Pancreas (tissue), 10 donors: ENCODE measurements around the gene CSHL1. TPM values are rescaled to one million over a fixed set of nuclear protein-coding genes. Genes with fewer than 3 reads are reported as not detected.

Source experiments
- ATAC-seq, 4 donors: fragments of 200-7000 bp; cut with Tn5 transposase; one replicate each; pipeline versions ENCODE4 v1.8.0 to v1.9.1; 2020; ENCODE audit warnings: mild to moderate bottlenecking in 4 of 4, moderate library complexity in 4 of 4
- DNase-seq, 6 donors: peaks; one replicate each; pipeline ENCODE4 v3.0.0-alpha.2; 2020
- FAIRE-seq: peaks from 2 replicates; lab custom pipeline; 2012; peaks lifted over from hg19 to GRCh38; lab: Jason Lieb, UNC
- H3K27ac ChIP-seq, 4 donors: fragments of 200-600 bp; sonication (generic); 1 replicate in 3 of 4; 2 replicates in 1 of 4; pipeline versions ENCODE4 v1.5.0 to v1.8.0; 2020
- H3K27me3 ChIP-seq, 4 donors: fragments of 200-600 bp; one replicate each; pipeline ENCODE4 v1.8.0; 2021
- H3K36me3 ChIP-seq, 3 donors: fragments of 200-600 bp; sonication (generic) in 1 of 3; one replicate each; pipeline versions ENCODE4 v1.5.0 to v1.8.0; 2020 to 2021
- H3K4me1 ChIP-seq, 3 donors: fragments of 200-600 bp; one replicate each; pipeline ENCODE4 v1.8.0; 2021
- H3K4me3 ChIP-seq, 4 donors: fragments of 200-600 bp; sonication (generic) in 2 of 4; one replicate each; pipeline versions ENCODE4 v1.5.0 to v1.8.0; 2020 to 2021
- H3K9me3 ChIP-seq, 4 donors: fragments of 200-600 bp; one replicate each; pipeline ENCODE4 v1.8.0; 2021
- CTCF ChIP-seq, 4 donors: fragments of 200-600 bp; sonication (generic) in 3 of 4; IDR thresholded peaks; one replicate each; pipeline versions ENCODE4 v1.5.0 to v1.8.0; 2021; ENCODE audit warnings: antibody characterized with exemption in 4 of 4
- WGBS, 2 donors: extraction: QIAGEN DNeasy Blood & Tissue Kit; methylation state at CpG; one replicate each; pipeline ENCODE4 v1.1.7; 2013; 5-methylcytosine and 5-hydroxymethylcytosine counted together
- intact Hi-C, 3 donors: fragments of 100-400 bp; cut with DNase I; formaldehyde crosslinking; loops; one replicate each; pipeline versions ENCODE4 v1.11.1 to v1.14.2; 2022
- polyA plus RNA-seq, 2 donors: library from polyadenylated mRNA; stranded (reverse); fragments of 200-250 nt; gene quantifications; one replicate each; pipeline ENCODE4 v1.2.3, GENCODE V29; 2013
- total RNA-seq, 6 donors: library from RNA; stranded (reverse); fragmentation: NEBNext Ultra II Directional in 4 of 6; extraction: Animal tissue kit (Norgen Biotek cat#: 25700) in 4 of 6; gene quantifications; one replicate each; pipeline versions ENCODE4 v1.2.1 to v1.2.4, GENCODE V29; 2021 to 2023
- donor health status: healthy with polysubstance abuse.
- donor health status: DM: no; HTN: no; CAD: no; lungs with moderate emphysema.
- donor health status: DM: no; HTN: no; CAD: no.
- donor health status: control.
- donor health status: control.
- donor health status: Bipolar disorder and iron deficiency.
- donor health status: DM: yes; HTN: yes; CAD: no.
- donor health status: DM: no; HTN: no; CAD: no.
- donor health status: DM: no; HTN: no; CAD: no.
- donor health status: DM: yes; HTN: yes; CAD: no.

CSHL1 gene
- total and polyA plus RNA-seq, 8 donors: not detected

DNA sequence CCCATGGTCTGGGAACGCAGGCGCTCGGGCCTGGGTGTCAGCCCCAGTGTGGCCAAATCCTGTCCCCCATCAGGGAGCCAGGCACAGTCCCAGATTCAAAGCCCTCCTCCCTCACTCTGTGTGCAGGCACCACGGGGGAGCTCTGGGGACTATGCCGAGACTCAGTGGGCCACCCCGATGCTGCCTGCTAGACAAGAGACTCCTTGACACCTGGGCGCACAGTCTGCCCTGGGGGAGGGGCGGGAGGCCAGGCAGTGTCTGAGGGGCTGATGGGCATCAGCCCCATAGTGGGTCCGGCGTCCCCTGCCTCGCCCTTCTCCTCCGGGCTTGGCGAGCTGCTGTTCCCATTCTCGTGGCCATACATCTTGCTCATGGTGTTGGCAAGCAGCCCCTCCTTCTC is 29.5 kb upstream of the CSHL1 start:
- ATAC-seq (no peak), DNase-seq (peak in 1 of 6 donors; percentile 58), FAIRE-seq (no peak)
- Histone ChIP-seq H3K4me3 (no peak overlapping the region), H3K27me3 (no peaks in the 10 kb centered on the region), H3K27ac (no peak overlapping the region), H3K36me3 (no peaks in the 10 kb centered on the region), H3K9me3 (no peaks in the 10 kb centered on the region), H3K4me1 (no peaks in the 10 kb centered on the region)
- no peak for TF ChIP-seq CTCF (IDR thresholded peaks at IDR 0.05)
- intact Hi-C loops: no loop called here
- WGBS, 2 donors: 85 to 93% methylated on average over 13 to 14 of the region's 14 CpGs

DNA sequence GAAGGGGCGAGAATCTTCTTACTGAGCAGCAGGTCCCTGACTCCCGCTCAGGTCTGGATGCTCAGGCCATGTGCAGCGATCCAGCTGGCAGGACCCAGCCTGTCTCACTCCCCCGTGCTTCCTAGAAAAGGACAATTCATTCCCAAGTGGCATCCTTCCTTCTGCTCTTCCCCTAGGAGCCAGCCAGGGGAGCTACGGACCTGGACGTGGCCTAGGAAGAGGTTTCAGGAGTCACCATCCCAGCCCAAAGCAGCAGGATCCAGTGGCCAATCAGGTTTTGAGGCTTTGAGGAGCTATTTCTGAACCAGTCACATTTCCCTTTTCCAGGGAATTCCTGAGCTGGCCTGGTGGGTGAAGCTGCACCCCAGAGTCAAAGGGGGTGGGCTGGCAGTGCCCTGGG is 28.8 kb upstream of the CSHL1 start:
- no peak for FAIRE-seq
- H3K9me3 ChIP-seq: no peaks in the 10 kb centered on the region
- 76 to 86% methylated on average over 6 of the region's 6 CpGs for WGBS, 2 donors
- peak in 1 of 6 donors; percentile 18 for DNase-seq
- TF ChIP-seq CTCF (IDR thresholded peaks at IDR 0.05): no peak
- no peak overlapping the region for H3K27ac ChIP-seq
- no peaks in the 10 kb centered on the region for H3K36me3 ChIP-seq
- intact Hi-C loops: no loop called here
- H3K27me3 ChIP-seq: no peaks in the 10 kb centered on the region
- no peak for ATAC-seq
- H3K4me3 ChIP-seq: no peak overlapping the region
- no peaks in the 10 kb centered on the region for H3K4me1 ChIP-seq

GRCh38 chr17:63939401-63939800 is 28.3 kb upstream of the CSHL1 start:
- ATAC-seq (no peak), DNase-seq (peak in 2 of 6 donors; percentile 5 to 16), FAIRE-seq (no peak)
- WGBS, 2 donors: 88 to 89% methylated on average over 9 of the region's 9 CpGs
- intact Hi-C loops: no loop called here
- H3K27ac ChIP-seq: no peak overlapping the region
- no peak for TF ChIP-seq CTCF (IDR thresholded peaks at IDR 0.05)
- H3K4me1 ChIP-seq: no peaks in the 10 kb centered on the region
- H3K27me3 ChIP-seq: no peaks in the 10 kb centered on the region
- H3K4me3 ChIP-seq: no peak overlapping the region
- no peaks in the 10 kb centered on the region for H3K9me3 ChIP-seq
- no peaks in the 10 kb centered on the region for H3K36me3 ChIP-seq

- DNase-seq (peak in 2 of 6 donors; percentile 4 to 22), ATAC-seq (no peak), FAIRE-seq (no peak)
- no peaks in the 10 kb centered on the region for H3K9me3 ChIP-seq
- no peak overlapping the region for H3K27ac ChIP-seq
- H3K4me3 ChIP-seq: no peak overlapping the region
- WGBS, 2 donors: 91 to 95% methylated on average over 4 of the region's 4 CpGs
- no peak for TF ChIP-seq CTCF (IDR thresholded peaks at IDR 0.05)
- intact Hi-C loops: no loop called here
- H3K27me3 ChIP-seq: no peaks in the 10 kb centered on the region
- H3K4me1 ChIP-seq: no peaks in the 10 kb centered on the region
- no peaks in the 10 kb centered on the region for H3K36me3 ChIP-seq
Observed at GRCh38 chr17:63937920-63938319, 26.9 kb upstream of the CSHL1 start.

DNA sequence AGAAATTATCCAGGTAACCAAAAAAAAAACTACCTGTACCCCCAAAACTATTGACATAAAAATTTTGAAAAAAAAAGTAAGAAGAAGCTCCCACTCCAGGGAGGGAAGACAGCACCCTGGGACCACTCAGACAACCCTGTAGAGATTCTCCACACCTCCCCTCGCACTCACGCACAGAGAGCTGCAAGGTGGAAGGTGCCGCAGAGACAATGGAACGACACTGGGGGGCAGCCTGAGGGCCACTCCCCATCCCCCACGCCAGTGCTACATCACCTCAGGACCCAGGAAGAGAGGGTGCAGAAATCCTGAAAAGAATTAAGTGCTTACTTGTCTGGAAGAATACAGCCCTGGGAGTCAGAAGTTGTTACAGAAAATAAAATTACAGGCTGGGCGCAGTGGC is 26.3 kb upstream of the CSHL1 start:
- 83% methylated on average over 6 of the region's 6 CpGs for WGBS, 2 donors
- H3K4me1 ChIP-seq: no peaks in the 10 kb centered on the region
- H3K27me3 ChIP-seq: no peaks in the 10 kb centered on the region
- no peaks in the 10 kb centered on the region for H3K36me3 ChIP-seq
- DNase-seq: peak in 2 of 6 donors; percentile 2 to 20
- no peak for TF ChIP-seq CTCF (IDR thresholded peaks at IDR 0.05)
- no peak for FAIRE-seq
- no peak overlapping the region for H3K4me3 ChIP-seq
- ATAC-seq: no peak
- no peaks in the 10 kb centered on the region for H3K9me3 ChIP-seq
- H3K27ac ChIP-seq: no peak overlapping the region
- intact Hi-C loops: no loop called here
